ENCODE measurements around the gene BAIAP2L2.
"Not testable (repeated sequence)": the region's sequence is repeated elsewhere in the genome, so short reads cannot be mapped to it uniquely, and the experiment has no call there.

The BAIAP2L2 gene

GRCh38 chr22:38080474-38080849, 30.0 kb downstream of the BAIAP2L2 start:
- DNase-seq = no peak

- no peak for DNase-seq
These were observed 30.7 kb downstream of the BAIAP2L2 start for GRCh38 chr22:38079804-38080203.

GRCh38 chr22:38079208-38079607, 31.3 kb downstream of the BAIAP2L2 start:
- not testable (repeated sequence) for DNase-seq

GRCh38 chr22:38078046-38078840, 32.2 kb downstream of the BAIAP2L2 start:
- DNase-seq = no peak

GRCh38 chr22:38077595-38077994, 32.9 kb downstream of the BAIAP2L2 start:
- no peak for DNase-seq

GRCh38 chr22:38077096-38077495, 33.4 kb downstream of the BAIAP2L2 start:
- DNase-seq = no peak

GRCh38 chr22:38075961-38076360, 34.5 kb downstream of the BAIAP2L2 start:
- DNase-seq = no peak

GRCh38 chr22:38075105-38075825, 35.2 kb downstream of the BAIAP2L2 start:
- no peak for DNase-seq

- DNase-seq = no peak
These were observed 36.0 kb downstream of the BAIAP2L2 start for GRCh38 chr22:38074181-38075104.

- DNase-seq = no peak
These were observed 37.0 kb downstream of the BAIAP2L2 start for GRCh38 chr22:38073150-38074130.

GRCh38 chr22:38072322-38073149, 37.9 kb downstream of the BAIAP2L2 start:
- no peak for DNase-seq

GRCh38 chr22:38071421-38072321, 38.8 kb downstream of the BAIAP2L2 start:
- no peak for DNase-seq

GRCh38 chr22:38070250-38070921, 40.1 kb downstream of the BAIAP2L2 start:
- DNase-seq = no peak

GRCh38 chr22:38069372-38070249, 40.9 kb downstream of the BAIAP2L2 start:
- no peak for DNase-seq

- DNase-seq = no peak
These were observed 41.7 kb downstream of the BAIAP2L2 start for GRCh38 chr22:38068641-38069371.

- DNase-seq = no peak
These were observed 42.6 kb downstream of the BAIAP2L2 start for GRCh38 chr22:38067761-38068360.

GRCh38 chr22:38067028-38067415, 43.5 kb downstream of the BAIAP2L2 start:
- no peak for DNase-seq
